ENCODE measurements around the gene SWAP70. TPM values are rescaled to one million over a fixed set of nuclear protein-coding genes. Genes with fewer than 3 reads are reported as not detected.
"Not testable (repeated sequence)": the region's sequence is repeated elsewhere in the genome, so short reads cannot be mapped to it uniquely, and the experiment has no call there.

The SWAP70 gene
- total RNA-seq, 1 donor from 2014 or later: 33.0 TPM

- DNase-seq (ENCODE audit: low spot score): no peak
These were observed 28.8 kb downstream of the SWAP70 start for GRCh38 chr11:9692691-9693090.

- DNase-seq (ENCODE audit: low spot score): no peak
These were observed 30.1 kb downstream of the SWAP70 start for GRCh38 chr11:9693801-9694553.

- DNase-seq (ENCODE audit: low spot score): not testable (repeated sequence)
These were observed 31.4 kb downstream of the SWAP70 start for GRCh38 chr11:9695228-9695627.

- DNase-seq (ENCODE audit: low spot score): no peak
These were observed 33.9 kb downstream of the SWAP70 start for GRCh38 chr11:9697766-9698165.

GRCh38 chr11:9700105-9700801, 36.4 kb downstream of the SWAP70 start:
- DNase-seq (ENCODE audit: low spot score): no peak

GRCh38 chr11:9701799-9702198, 37.9 kb downstream of the SWAP70 start:
- no peak for DNase-seq (ENCODE audit: low spot score)

- peak; percentile 60 for DNase-seq (ENCODE audit: low spot score)
These were observed 39.4 kb downstream of the SWAP70 start for GRCh38 chr11:9703280-9703679.

- DNase-seq (ENCODE audit: low spot score): no peak
These were observed 40.2 kb downstream of the SWAP70 start for GRCh38 chr11:9704037-9704436.

- DNase-seq (ENCODE audit: low spot score): no peak
These were observed 40.7 kb downstream of the SWAP70 start for GRCh38 chr11:9704620-9705019.

GRCh38 chr11:9705361-9705760, 41.5 kb downstream of the SWAP70 start:
- not testable (repeated sequence) for DNase-seq (ENCODE audit: low spot score)

- DNase-seq (ENCODE audit: low spot score): no peak
These were observed 44.7 kb downstream of the SWAP70 start for GRCh38 chr11:9708544-9708943.

GRCh38 chr11:9710223-9710622, 46.3 kb downstream of the SWAP70 start:
- DNase-seq (ENCODE audit: low spot score): no peak

- no peak for DNase-seq (ENCODE audit: low spot score)
These were observed 47.0 kb downstream of the SWAP70 start for GRCh38 chr11:9710852-9711251.

- DNase-seq (ENCODE audit: low spot score): no peak
These were observed 47.8 kb downstream of the SWAP70 start for GRCh38 chr11:9711454-9712307.

- DNase-seq (ENCODE audit: low spot score): no peak
These were observed 50.5 kb downstream of the SWAP70 start for GRCh38 chr11:9714272-9714940.

- peak; percentile 57 for DNase-seq (ENCODE audit: low spot score)
These were observed 52.6 kb downstream of the SWAP70 start for GRCh38 chr11:9716275-9717039.

- DNase-seq (ENCODE audit: low spot score): no peak
These were observed 53.1 kb downstream of the SWAP70 start for GRCh38 chr11:9717040-9717357.

- DNase-seq (ENCODE audit: low spot score): no peak
These were observed 53.8 kb downstream of the SWAP70 start for GRCh38 chr11:9717719-9718118.

GRCh38 chr11:9718147-9718546, 54.3 kb downstream of the SWAP70 start:
- no peak for DNase-seq (ENCODE audit: low spot score)

- no peak for DNase-seq (ENCODE audit: low spot score)
These were observed 55.9 kb downstream of the SWAP70 start for GRCh38 chr11:9719566-9720289.

Data from umbilical cord (tissue), 2 donors.